K562 (cell line): Measurements from ENCODE around the gene ACE. TPM values are rescaled to one million over a fixed set of nuclear protein-coding genes. Genes with fewer than 3 reads are reported as not detected.

Experiments used
- ARHGAP35 ChIP-seq: fragments of 450-650 bp; IDR thresholded peaks from 2 replicates; pipeline ENCODE4 v1.6.1; 2018; ENCODE audit not compliant: partially characterized antibody
- CAMTA2 ChIP-seq: fragments of 250-450 bp; sonication (Bioruptor Pico); conservative IDR thresholded peaks from 2 replicates; pipeline ENCODE4 v1.5.1; 2022
- CBX1 ChIP-seq: sonication (generic); IDR thresholded peaks from 2 replicates; pipeline ENCODE4 v1.6.1; 2016; ENCODE audit warnings: antibody characterized with exemption, low read depth, mild to moderate bottlenecking
- CBX3 ChIP-seq, 2 experiments: IDR thresholded peaks; 1 replicate in 1 of 2; 2 replicates in 1 of 2; pipeline ENCODE4 v1.6.1; 2012; ENCODE audit warnings: inconsistent platforms in 2 of 2, low read length in 2 of 2, borderline replicate concordance in 1 of 2, control low read depth in 1 of 2
- GATA2 ChIP-seq: sonication (generic); formaldehyde crosslinking; IDR thresholded peaks from 2 replicates; pipeline ENCODE4 v1.4.0; 2020; ENCODE audit warnings: mild to moderate bottlenecking, missing genetic modification reagents
- HOMEZ ChIP-seq: fragments of 250-450 bp; sonication (Bioruptor Pico); IDR thresholded peaks from 2 replicates; pipeline ENCODE4 v1.4.0; 2020; ENCODE audit warnings: mild to moderate bottlenecking, moderate library complexity
- MIER1 ChIP-seq: fragments of 450-650 bp; IDR thresholded peaks from 2 replicates; pipeline ENCODE4 v1.6.1; 2016; ENCODE audit warnings: antibody characterized with exemption, mild to moderate bottlenecking, low read depth
- MYC ChIP-seq, 2 experiments: fragments of 250-450 bp in 1 of 2; sonication (Bioruptor Pico) in 1 of 2; IDR thresholded peaks; 2 replicates each; pipeline versions ENCODE4 v1.5.1 to v1.6.1; 2012 to 2021; ENCODE audit warnings: low read depth in 2 of 2, borderline replicate concordance in 1 of 2, improper control_type of control experiment in 1 of 2, low read length in 1 of 2, mild to moderate bottlenecking in 1 of 2, moderate library complexity in 1 of 2
- NCOA6 ChIP-seq: fragments of 450-650 bp; IDR thresholded peaks from 2 replicates; pipeline ENCODE4 v1.6.1; 2017; ENCODE audit warnings: mild to moderate bottlenecking
- POLR2G ChIP-seq: fragments of 200-400 bp; formaldehyde crosslinking; IDR thresholded peaks from 2 replicates; pipeline ENCODE4 v1.6.1; 2017; ENCODE audit warnings: low read depth, mild to moderate bottlenecking, antibody characterized with exemption, low read length, moderate library complexity
- SMARCA5 ChIP-seq: fragments of 450-650 bp; IDR thresholded peaks from 2 replicates; pipeline ENCODE4 v1.6.1; 2016
- SMARCE1 ChIP-seq: fragments of 450-650 bp; IDR thresholded peaks from 2 replicates; pipeline ENCODE4 v1.7.1; 2016; ENCODE audit warnings: mild to moderate bottlenecking
- SMC3 ChIP-seq: conservative IDR thresholded peaks from 2 replicates; pipeline ENCODE4 v1.6.1; 2011; ENCODE audit warnings: low read depth, low read length, improper control_type of control experiment; ENCODE audit not compliant: insufficient read depth
- TAF7 ChIP-seq: fragments of 450-650 bp; IDR thresholded peaks from 2 replicates; pipeline ENCODE4 v1.6.1; 2016; ENCODE audit warnings: missing genetic modification characterization, missing compliant biosample characterization
- USF1 ChIP-seq: sonication (generic); formaldehyde crosslinking; IDR thresholded peaks from 2 replicates; pipeline ENCODE4 v1.9.0; 2022; ENCODE audit warnings: mild to moderate bottlenecking, missing genetic modification reagents
- ZBTB34 ChIP-seq: fragments of 250-450 bp; sonication (Bioruptor Pico); IDR thresholded peaks from 2 replicates; pipeline ENCODE4 v1.8.0; 2021; ENCODE audit warnings: mild to moderate bottlenecking, moderate library complexity
- ZNF197 ChIP-seq: fragments of 200-800 bp; sonication (Bioruptor generic); IDR thresholded peaks from 2 replicates; pipeline ENCODE4 v1.6.1; 2016; ENCODE audit warnings: low read depth, missing genetic modification characterization, missing compliant biosample characterization
- ZNF324 ChIP-seq: fragments of 250-450 bp; sonication (Bioruptor Pico); IDR thresholded peaks from 2 replicates; pipeline ENCODE4 v1.4.0; 2020; ENCODE audit warnings: mild to moderate bottlenecking
- ZNF395 ChIP-seq: fragments of 200-800 bp; sonication (Bioruptor generic); IDR thresholded peaks from 2 replicates; pipeline ENCODE4 v1.6.1; 2017; ENCODE audit warnings: missing genetic modification characterization, missing compliant biosample characterization
- ZNF76 ChIP-seq: fragments of 250-450 bp; sonication (Bioruptor Pico); IDR thresholded peaks from 2 replicates; pipeline ENCODE4 v1.4.0; 2020; ENCODE audit warnings: mild to moderate bottlenecking, moderate library complexity, borderline replicate concordance
- polyA plus RNA-seq, 8 experiments: library from polyadenylated mRNA; depleted of rRNA in 4 of 8; stranded (reverse) in 5 of 8; unstranded in 3 of 8; fragments of >200 nt; fragmentation: Nextera tagmentation in 2 of 8; fragmentation: Illumina TruSeq in 1 of 8; extraction: Ambion mirVana in 2 of 8; extraction: Trizol in 1 of 8; gene quantifications; 2 replicates each; pipeline versions ENCODE4 v1.2.1 to v1.2.3, GENCODE V29; 2011 to 2014; ENCODE audit warnings: inconsistent platforms in 1 of 8, missing spikeins in 1 of 8
- total RNA-seq, 7 experiments: library from RNA; depleted of rRNA in 6 of 7; stranded (reverse); fragments of >200 nt in 6 of 7; fragmentation: Illumina TruSeq in 2 of 7; extraction: Trizol in 2 of 7; gene quantifications; 2 replicates each; pipeline versions ENCODE4 v1.2.1 to v1.2.3, GENCODE V29; 2011 to 2021; ENCODE audit warnings: low replicate concordance in 1 of 7

Gene ACE
- total and polyA plus RNA-seq, 9 of the 15 experiments (the other 6 are each of a cell fraction or from before 2014, with no cell fraction given), result 0.07 to 2.5 (median 0.47) TPM; not detected in 1

- peak; percentile 22; the same call in 1 of the 2 replicates for TF ChIP-seq ZNF76 (CRISPR knock-in tag)
- TF ChIP-seq USF1 (CRISPR knock-in tag), result no peak
- 0 out of 2 replicates have a peak, but pooled peaks have one; percentile 20 for TF ChIP-seq ZNF395
- TF ChIP-seq SMC3, result no peak
- no peak for TF ChIP-seq ZBTB34 (CRISPR knock-in tag)
- TF ChIP-seq ZNF197 (CRISPR knock-in tag), result no peak
- peak; percentile 7 for TF ChIP-seq GATA2 (CRISPR knock-in tag)
- 0 out of 2 replicates have a peak, but pooled peaks have one; percentile 20 for TF ChIP-seq CAMTA2 (CRISPR knock-in tag)
- TF ChIP-seq TAF7 (tag), result 0 out of 2 replicates have a peak, but pooled peaks have one; percentile 37
- TF ChIP-seq ZNF324 (CRISPR knock-in tag), result 0 out of 2 replicates have a peak, but pooled peaks have one; percentile 8
- TF ChIP-seq MIER1, result 0 out of 2 replicates have a peak, but pooled peaks have one; percentile 13
- TF ChIP-seq NCOA6, result 0 out of 2 replicates have a peak, but pooled peaks have one; percentile 24
- no peak for TF ChIP-seq SMARCA5
- TF ChIP-seq POLR2G, result peak; percentile 92
- TF ChIP-seq MYC (IDR thresholded peaks at IDR 0.05; ENCODE audit: low read depth, low read length), result no peak
- peak; percentile 63; the same call in 1 of the 2 replicates for TF ChIP-seq MYC (CRISPR knock-in tag; IDR thresholded peaks at IDR 0.05; ENCODE audit: borderline replicate concordance, low read depth)
- no peak for TF ChIP-seq ARHGAP35
- TF ChIP-seq CBX1, result peak; percentile 56; the same call in 1 of the 2 replicates
- peak in 1 of 2 experiments; percentile 41; a peak in 1 of 3 replicates for TF ChIP-seq CBX3 (IDR thresholded peaks at IDR 0.05; ENCODE audit: borderline replicate concordance in 1 of 2, low read length in 2 of 2)
- TF ChIP-seq HOMEZ (CRISPR knock-in tag), result 0 out of 2 replicates have a peak, but pooled peaks have one; percentile 23
- peak; percentile 54; the same call in 1 of the 2 replicates for TF ChIP-seq SMARCE1
These were observed 29.9 kb upstream of the ACE start (continued) for GRCh38 chr17:63446753-63447470.
